ENCODE measurements around the gene RALGAPA1.

DNA sequence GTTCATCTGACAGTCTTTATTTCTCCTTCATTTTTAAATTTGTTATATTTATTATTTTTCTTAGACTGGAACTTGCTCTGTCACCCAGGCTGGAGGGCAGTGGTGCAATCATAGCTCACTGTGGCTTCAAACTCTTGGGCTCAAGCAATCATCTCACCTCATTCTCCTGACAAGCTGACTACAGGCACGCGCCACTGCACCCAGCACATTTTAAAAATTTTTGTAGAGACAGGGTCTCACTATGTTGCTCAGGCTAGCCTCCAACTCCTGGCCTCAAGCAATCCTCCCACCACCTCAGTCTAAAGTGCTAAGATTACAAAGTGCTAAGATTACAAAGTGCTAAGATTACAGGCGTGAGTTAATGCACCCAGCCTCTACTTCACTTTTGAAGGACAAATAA is 96.6 kb downstream of the RALGAPA1 start:
- TF ChIP-seq, protein P1, sequence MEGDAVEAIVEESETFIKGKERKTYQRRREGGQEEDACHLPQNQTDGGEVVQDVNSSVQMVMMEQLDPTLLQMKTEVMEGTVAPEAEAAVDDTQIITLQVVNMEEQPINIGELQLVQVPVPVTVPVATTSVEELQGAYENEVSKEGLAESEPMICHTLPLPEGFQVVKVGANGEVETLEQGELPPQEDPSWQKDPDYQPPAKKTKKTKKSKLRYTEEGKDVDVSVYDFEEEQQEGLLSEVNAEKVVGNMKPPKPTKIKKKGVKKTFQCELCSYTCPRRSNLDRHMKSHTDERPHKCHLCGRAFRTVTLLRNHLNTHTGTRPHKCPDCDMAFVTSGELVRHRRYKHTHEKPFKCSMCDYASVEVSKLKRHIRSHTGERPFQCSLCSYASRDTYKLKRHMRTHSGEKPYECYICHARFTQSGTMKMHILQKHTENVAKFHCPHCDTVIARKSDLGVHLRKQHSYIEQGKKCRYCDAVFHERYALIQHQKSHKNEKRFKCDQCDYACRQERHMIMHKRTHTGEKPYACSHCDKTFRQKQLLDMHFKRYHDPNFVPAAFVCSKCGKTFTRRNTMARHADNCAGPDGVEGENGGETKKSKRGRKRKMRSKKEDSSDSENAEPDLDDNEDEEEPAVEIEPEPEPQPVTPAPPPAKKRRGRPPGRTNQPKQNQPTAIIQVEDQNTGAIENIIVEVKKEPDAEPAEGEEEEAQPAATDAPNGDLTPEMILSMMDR (IDR thresholded peaks at IDR 0.05; ENCODE audit: poor library complexity) = no peak
- TF ChIP-seq EZH2phosphoT487 (IDR thresholded peaks at IDR 0.05; ENCODE audit: low read depth, severe bottlenecking, unreplicated experiment) (no peak), EZH2 (IDR thresholded peaks at IDR 0.05; ENCODE audit: borderline replicate concordance) (no peak)

Data from hepatocyte (in vitro differentiated cells).